GM12878 (cell line): ENCODE measurements around the gene TBCD.

Experiments
- BCL11A ChIP-seq: IDR thresholded peaks from 2 replicates; pipeline ENCODE4 v1.6.1; 2011; ENCODE audit warnings: low read depth, low read length
- EP300 ChIP-seq, 2 experiments: fragments of 150-350 bp in 1 of 2; IDR thresholded peaks; 2 replicates each; pipeline ENCODE4 v1.6.1; 2011 to 2012; ENCODE audit warnings: low read depth in 2 of 2, low read length in 2 of 2, borderline replicate concordance in 1 of 2, improper control_type of control experiment in 1 of 2, inconsistent platforms in 1 of 2; ENCODE audit not compliant: control insufficient read depth in 1 of 2
- RBBP5 ChIP-seq: fragments of 200-600 bp; sonication (generic); conservative IDR thresholded peaks from 2 replicates; pipeline ENCODE4 v1.6.1; 2016
- SMARCA5 ChIP-seq: fragments of 450-650 bp; IDR thresholded peaks from 2 replicates; pipeline ENCODE4 v1.6.1; 2017; ENCODE audit warnings: mild to moderate bottlenecking
- SMC3 ChIP-seq: IDR thresholded peaks from 2 replicates; pipeline ENCODE4 v1.6.1; 2011; ENCODE audit warnings: low read length, improper control_type of control experiment, borderline replicate concordance
- SP1 ChIP-seq: IDR thresholded peaks from one replicate; pipeline ENCODE4 v1.6.1; 2011; ENCODE audit warnings: low read depth, low read length
- TCF12 ChIP-seq: IDR thresholded peaks from 2 replicates; pipeline ENCODE4 v1.6.1; 2011; ENCODE audit warnings: low read depth, mild to moderate bottlenecking, low read length
- TF ChIP-seq, protein P1 (sequence below), 3 experiments: IDR thresholded peaks in 2 of 3; conservative IDR thresholded peaks in 1 of 3; 2 replicates each; pipeline ENCODE4 v1.5.1; 2011; ENCODE audit warnings: low read depth in 3 of 3, low read length in 3 of 3, mild to moderate bottlenecking in 3 of 3, control low read depth in 2 of 3, moderate library complexity in 2 of 3, inconsistent platforms in 1 of 3, mixed read lengths in 1 of 3; ENCODE audit not compliant: control insufficient read depth in 2 of 3, insufficient read depth in 1 of 3; ENCODE audit errors: extremely low read depth in 1 of 3
- TF ChIP-seq, protein P2 (sequence below): IDR thresholded peaks from 2 replicates; pipeline ENCODE4 v1.6.1; 2012; ENCODE audit warnings: improper control_type of control experiment, low read depth, low read length; ENCODE audit not compliant: insufficient replicate concordance
- TF ChIP-seq, protein P3 (sequence below): IDR thresholded peaks from 2 replicates; pipeline ENCODE4 v1.6.1; 2012; ENCODE audit warnings: mild to moderate bottlenecking, low read depth, low read length
- TF ChIP-seq, protein P4 (sequence below): IDR thresholded peaks from 2 replicates; pipeline ENCODE4 v1.6.1; 2011; ENCODE audit warnings: borderline replicate concordance, low read depth, mild to moderate bottlenecking, moderate library complexity, mixed read lengths, low read length; ENCODE audit not compliant: insufficient read depth; ENCODE audit errors: extremely low read length

DNA sequence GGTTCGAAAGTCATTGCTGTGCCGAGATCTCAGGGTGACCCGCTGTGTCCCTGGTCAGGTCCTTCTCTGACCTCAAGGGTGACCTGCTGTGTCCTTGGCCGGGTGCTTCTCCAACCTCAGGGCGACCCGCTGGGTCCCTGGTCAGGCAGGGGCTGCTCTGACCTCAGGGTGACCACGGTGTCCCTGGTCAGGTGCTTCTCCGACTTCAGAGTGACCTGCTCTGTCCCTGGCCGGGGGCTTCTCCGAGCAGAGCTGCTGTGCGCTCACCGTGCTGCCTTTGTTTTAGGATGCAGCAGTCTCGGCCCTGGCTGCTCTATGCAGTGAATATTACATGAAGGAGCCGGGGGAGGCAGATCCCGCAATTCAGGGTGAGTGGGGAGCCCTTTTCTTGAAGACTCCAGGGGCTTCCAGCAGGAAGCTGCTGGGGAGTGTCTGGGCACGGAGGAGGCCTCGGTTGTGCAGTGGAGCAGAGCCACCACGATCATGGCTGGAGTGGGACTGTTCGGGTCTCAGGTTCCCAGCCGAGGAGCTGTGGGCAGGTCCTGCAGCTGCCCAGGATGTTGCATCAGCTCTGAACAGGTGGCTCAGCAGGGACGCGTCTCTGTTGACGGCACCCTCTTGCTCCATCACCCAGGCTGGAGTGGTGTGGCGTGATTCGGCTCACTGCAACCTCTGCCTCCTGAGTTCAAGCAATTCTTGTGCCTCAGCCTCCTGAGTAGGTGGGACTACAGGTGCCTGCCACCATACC, 171.7 kb downstream of the TBCD start:
- TF ChIP-seq, protein P1, sequence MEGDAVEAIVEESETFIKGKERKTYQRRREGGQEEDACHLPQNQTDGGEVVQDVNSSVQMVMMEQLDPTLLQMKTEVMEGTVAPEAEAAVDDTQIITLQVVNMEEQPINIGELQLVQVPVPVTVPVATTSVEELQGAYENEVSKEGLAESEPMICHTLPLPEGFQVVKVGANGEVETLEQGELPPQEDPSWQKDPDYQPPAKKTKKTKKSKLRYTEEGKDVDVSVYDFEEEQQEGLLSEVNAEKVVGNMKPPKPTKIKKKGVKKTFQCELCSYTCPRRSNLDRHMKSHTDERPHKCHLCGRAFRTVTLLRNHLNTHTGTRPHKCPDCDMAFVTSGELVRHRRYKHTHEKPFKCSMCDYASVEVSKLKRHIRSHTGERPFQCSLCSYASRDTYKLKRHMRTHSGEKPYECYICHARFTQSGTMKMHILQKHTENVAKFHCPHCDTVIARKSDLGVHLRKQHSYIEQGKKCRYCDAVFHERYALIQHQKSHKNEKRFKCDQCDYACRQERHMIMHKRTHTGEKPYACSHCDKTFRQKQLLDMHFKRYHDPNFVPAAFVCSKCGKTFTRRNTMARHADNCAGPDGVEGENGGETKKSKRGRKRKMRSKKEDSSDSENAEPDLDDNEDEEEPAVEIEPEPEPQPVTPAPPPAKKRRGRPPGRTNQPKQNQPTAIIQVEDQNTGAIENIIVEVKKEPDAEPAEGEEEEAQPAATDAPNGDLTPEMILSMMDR (IDR thresholded peaks at IDR 0.05 in 2 of 3, conservative IDR thresholded peaks at IDR 0.05 in 1 of 3; ENCODE audit: control insufficient read depth in 2 of 3, extremely low read depth in 1 of 3, insufficient read depth in 1 of 3, low read depth in 3 of 3, low read length in 3 of 3), result no peak
- TF ChIP-seq RBBP5, result no peak
- TF ChIP-seq, protein P2, sequence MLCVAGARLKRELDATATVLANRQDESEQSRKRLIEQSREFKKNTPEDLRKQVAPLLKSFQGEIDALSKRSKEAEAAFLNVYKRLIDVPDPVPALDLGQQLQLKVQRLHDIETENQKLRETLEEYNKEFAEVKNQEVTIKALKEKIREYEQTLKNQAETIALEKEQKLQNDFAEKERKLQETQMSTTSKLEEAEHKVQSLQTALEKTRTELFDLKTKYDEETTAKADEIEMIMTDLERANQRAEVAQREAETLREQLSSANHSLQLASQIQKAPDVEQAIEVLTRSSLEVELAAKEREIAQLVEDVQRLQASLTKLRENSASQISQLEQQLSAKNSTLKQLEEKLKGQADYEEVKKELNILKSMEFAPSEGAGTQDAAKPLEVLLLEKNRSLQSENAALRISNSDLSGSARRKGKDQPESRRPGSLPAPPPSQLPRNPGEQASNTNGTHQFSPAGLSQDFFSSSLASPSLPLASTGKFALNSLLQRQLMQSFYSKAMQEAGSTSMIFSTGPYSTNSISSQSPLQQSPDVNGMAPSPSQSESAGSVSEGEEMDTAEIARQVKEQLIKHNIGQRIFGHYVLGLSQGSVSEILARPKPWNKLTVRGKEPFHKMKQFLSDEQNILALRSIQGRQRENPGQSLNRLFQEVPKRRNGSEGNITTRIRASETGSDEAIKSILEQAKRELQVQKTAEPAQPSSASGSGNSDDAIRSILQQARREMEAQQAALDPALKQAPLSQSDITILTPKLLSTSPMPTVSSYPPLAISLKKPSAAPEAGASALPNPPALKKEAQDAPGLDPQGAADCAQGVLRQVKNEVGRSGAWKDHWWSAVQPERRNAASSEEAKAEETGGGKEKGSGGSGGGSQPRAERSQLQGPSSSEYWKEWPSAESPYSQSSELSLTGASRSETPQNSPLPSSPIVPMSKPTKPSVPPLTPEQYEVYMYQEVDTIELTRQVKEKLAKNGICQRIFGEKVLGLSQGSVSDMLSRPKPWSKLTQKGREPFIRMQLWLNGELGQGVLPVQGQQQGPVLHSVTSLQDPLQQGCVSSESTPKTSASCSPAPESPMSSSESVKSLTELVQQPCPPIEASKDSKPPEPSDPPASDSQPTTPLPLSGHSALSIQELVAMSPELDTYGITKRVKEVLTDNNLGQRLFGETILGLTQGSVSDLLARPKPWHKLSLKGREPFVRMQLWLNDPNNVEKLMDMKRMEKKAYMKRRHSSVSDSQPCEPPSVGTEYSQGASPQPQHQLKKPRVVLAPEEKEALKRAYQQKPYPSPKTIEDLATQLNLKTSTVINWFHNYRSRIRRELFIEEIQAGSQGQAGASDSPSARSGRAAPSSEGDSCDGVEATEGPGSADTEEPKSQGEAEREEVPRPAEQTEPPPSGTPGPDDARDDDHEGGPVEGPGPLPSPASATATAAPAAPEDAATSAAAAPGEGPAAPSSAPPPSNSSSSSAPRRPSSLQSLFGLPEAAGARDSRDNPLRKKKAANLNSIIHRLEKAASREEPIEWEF, result no peak
- TF ChIP-seq SP1, result no peak
- no peak for TF ChIP-seq BCL11A
- TF ChIP-seq SMC3, result no peak
- TF ChIP-seq TCF12, result no peak
- no peak for TF ChIP-seq EP300 (IDR thresholded peaks at IDR 0.05; ENCODE audit: borderline replicate concordance in 1 of 2, control insufficient read depth in 1 of 2, low read depth in 2 of 2, low read length in 2 of 2)
- TF ChIP-seq, protein P3, sequence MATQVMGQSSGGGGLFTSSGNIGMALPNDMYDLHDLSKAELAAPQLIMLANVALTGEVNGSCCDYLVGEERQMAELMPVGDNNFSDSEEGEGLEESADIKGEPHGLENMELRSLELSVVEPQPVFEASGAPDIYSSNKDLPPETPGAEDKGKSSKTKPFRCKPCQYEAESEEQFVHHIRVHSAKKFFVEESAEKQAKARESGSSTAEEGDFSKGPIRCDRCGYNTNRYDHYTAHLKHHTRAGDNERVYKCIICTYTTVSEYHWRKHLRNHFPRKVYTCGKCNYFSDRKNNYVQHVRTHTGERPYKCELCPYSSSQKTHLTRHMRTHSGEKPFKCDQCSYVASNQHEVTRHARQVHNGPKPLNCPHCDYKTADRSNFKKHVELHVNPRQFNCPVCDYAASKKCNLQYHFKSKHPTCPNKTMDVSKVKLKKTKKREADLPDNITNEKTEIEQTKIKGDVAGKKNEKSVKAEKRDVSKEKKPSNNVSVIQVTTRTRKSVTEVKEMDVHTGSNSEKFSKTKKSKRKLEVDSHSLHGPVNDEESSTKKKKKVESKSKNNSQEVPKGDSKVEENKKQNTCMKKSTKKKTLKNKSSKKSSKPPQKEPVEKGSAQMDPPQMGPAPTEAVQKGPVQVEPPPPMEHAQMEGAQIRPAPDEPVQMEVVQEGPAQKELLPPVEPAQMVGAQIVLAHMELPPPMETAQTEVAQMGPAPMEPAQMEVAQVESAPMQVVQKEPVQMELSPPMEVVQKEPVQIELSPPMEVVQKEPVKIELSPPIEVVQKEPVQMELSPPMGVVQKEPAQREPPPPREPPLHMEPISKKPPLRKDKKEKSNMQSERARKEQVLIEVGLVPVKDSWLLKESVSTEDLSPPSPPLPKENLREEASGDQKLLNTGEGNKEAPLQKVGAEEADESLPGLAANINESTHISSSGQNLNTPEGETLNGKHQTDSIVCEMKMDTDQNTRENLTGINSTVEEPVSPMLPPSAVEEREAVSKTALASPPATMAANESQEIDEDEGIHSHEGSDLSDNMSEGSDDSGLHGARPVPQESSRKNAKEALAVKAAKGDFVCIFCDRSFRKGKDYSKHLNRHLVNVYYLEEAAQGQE, result no peak
- TF ChIP-seq, protein P4, sequence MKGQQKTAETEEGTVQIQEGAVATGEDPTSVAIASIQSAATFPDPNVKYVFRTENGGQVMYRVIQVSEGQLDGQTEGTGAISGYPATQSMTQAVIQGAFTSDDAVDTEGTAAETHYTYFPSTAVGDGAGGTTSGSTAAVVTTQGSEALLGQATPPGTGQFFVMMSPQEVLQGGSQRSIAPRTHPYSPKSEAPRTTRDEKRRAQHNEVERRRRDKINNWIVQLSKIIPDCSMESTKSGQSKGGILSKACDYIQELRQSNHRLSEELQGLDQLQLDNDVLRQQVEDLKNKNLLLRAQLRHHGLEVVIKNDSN, result no peak
- no peak for TF ChIP-seq SMARCA5
